ENCODE measurements around the gene SIPA1L3.

The SIPA1L3 gene

GRCh38 chr19:38252941-38253691 lies 346.1 kb downstream of the SIPA1L3 start:
- H3K79me2 ChIP-seq (ENCODE audit: insufficient read depth, low read depth) = no peaks in the 10 kb centered on the region
- no peak overlapping the region for H2AFZ ChIP-seq (ENCODE audit: low read depth)

GRCh38 chr19:38253788-38254187 lies 346.8 kb downstream of the SIPA1L3 start:
- TF ChIP-seq, protein P1, sequence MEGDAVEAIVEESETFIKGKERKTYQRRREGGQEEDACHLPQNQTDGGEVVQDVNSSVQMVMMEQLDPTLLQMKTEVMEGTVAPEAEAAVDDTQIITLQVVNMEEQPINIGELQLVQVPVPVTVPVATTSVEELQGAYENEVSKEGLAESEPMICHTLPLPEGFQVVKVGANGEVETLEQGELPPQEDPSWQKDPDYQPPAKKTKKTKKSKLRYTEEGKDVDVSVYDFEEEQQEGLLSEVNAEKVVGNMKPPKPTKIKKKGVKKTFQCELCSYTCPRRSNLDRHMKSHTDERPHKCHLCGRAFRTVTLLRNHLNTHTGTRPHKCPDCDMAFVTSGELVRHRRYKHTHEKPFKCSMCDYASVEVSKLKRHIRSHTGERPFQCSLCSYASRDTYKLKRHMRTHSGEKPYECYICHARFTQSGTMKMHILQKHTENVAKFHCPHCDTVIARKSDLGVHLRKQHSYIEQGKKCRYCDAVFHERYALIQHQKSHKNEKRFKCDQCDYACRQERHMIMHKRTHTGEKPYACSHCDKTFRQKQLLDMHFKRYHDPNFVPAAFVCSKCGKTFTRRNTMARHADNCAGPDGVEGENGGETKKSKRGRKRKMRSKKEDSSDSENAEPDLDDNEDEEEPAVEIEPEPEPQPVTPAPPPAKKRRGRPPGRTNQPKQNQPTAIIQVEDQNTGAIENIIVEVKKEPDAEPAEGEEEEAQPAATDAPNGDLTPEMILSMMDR (conservative IDR thresholded peaks at IDR 0.05; ENCODE audit: low read depth, low read length) = no peak
- H3K4me1 ChIP-seq (ENCODE audit: low read depth, poor library complexity, severe bottlenecking) = no peaks in the 10 kb centered on the region
- H3K9ac ChIP-seq = no peak overlapping the region
- H3K27ac ChIP-seq = no peak overlapping the region
- H3K27me3 ChIP-seq (ENCODE audit: insufficient read depth, low read depth) = peaks cover 3% of the 10 kb centered on the region; the same call in 1 of the 2 replicates
- H3K79me2 ChIP-seq (ENCODE audit: insufficient read depth, low read depth) = no peaks in the 10 kb centered on the region
- no peaks in the 10 kb centered on the region for H4K20me1 ChIP-seq (ENCODE audit: insufficient read depth)
- no peak overlapping the region for H3K4me3 ChIP-seq (IDR thresholded peaks at IDR 0.05; ENCODE audit: insufficient read depth, low read depth, low read length)
- no peak overlapping the region for H2AFZ ChIP-seq (ENCODE audit: low read depth)
- no peaks in the 10 kb centered on the region for H3K36me3 ChIP-seq (ENCODE audit: insufficient read depth)
- H3K4me2 ChIP-seq = no peak overlapping the region

More at GRCh38 chr19:38252941-38253691, 346.1 kb downstream of the SIPA1L3 start:
- Histone ChIP-seq H3K4me3 (IDR thresholded peaks at IDR 0.05; ENCODE audit: insufficient read depth, low read depth, low read length) (no peak overlapping the region), H4K20me1 (ENCODE audit: insufficient read depth) (no peaks in the 10 kb centered on the region), H3K4me2 (no peak overlapping the region), H3K9ac (no peak overlapping the region), H3K36me3 (ENCODE audit: insufficient read depth) (no peaks in the 10 kb centered on the region), H3K4me1 (ENCODE audit: low read depth, poor library complexity, severe bottlenecking) (no peaks in the 10 kb centered on the region), H3K27ac (no peak overlapping the region), H3K27me3 (ENCODE audit: insufficient read depth, low read depth) (peaks cover 3% of the 10 kb centered on the region; the same call in 1 of the 2 replicates)
- TF ChIP-seq, protein P1 (conservative IDR thresholded peaks at IDR 0.05; ENCODE audit: low read depth, low read length) = no peak

DNA sequence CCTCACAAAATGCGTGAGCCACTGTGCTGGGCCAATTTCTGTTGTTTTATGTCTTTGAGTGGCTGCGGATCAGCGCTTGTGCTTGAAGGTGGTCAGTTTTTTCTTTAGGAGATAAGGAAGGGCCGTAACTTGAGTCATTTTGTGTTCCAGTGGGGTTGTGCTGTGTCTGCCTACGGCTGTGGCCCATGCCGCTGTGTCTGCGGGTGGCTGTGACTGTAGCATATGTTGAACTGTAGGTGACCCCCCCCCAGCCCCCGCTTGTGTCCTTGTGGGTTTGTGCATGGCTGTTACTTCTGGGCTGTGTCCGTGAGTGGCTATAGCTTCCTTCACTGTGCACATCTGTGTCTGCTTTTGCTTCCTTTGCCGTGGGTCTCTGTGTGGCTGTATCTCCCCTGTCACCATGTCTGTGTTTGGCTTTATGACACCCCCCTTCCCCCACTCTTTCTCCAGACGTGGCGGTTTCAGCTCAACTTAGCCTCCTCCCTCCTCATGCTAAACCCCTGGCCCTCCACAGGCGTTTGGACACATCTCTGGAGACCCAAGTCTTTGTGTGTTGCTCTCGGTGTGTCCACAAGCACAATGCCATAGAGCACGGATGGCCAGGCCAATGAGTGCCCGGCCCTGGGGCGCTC lies 348.5 kb downstream of the SIPA1L3 start:
- Histone ChIP-seq H3K79me2 (ENCODE audit: insufficient read depth, low read depth) (no peaks in the 10 kb centered on the region), H3K27ac (no peak overlapping the region), H4K20me1 (ENCODE audit: insufficient read depth) (no peaks in the 10 kb centered on the region), H3K36me3 (ENCODE audit: insufficient read depth) (no peaks in the 10 kb centered on the region), H3K4me1 (ENCODE audit: low read depth, poor library complexity, severe bottlenecking) (no peaks in the 10 kb centered on the region), H3K9ac (no peak overlapping the region), H2AFZ (ENCODE audit: low read depth) (no peak overlapping the region), H3K27me3 (ENCODE audit: insufficient read depth, low read depth) (peaks cover 3% of the 10 kb centered on the region; the same call in 1 of the 2 replicates), H3K4me3 (IDR thresholded peaks at IDR 0.05; ENCODE audit: insufficient read depth, low read depth, low read length) (no peak overlapping the region), H3K4me2 (no peak overlapping the region)
- TF ChIP-seq, protein P1 (conservative IDR thresholded peaks at IDR 0.05; ENCODE audit: low read depth, low read length) = no peak

All from KMS-11 (cell line).